Inflammatory macrophage treated with lipopolysaccharide for 1 hour (primary cell): ENCODE results near the gene SOX11.
"Not testable (repeated sequence)": the region's sequence is repeated elsewhere in the genome, so short reads cannot be mapped to it uniquely, and the experiment has no call there.

Experiments
- DNase-seq, 2 donors: peaks; one replicate each; pipeline ENCODE4 v3.0.0-alpha.2; 2020 to 2022

The SOX11 gene

GRCh38 chr2:5691985-5692529 is at the start of gene SOX11:
Gene SOX11, plus strand, starts transcription at chr2:5692384. Its CDS starts 338 bp downstream, at chr2:5692722.
- no peak for DNase-seq

DNA sequence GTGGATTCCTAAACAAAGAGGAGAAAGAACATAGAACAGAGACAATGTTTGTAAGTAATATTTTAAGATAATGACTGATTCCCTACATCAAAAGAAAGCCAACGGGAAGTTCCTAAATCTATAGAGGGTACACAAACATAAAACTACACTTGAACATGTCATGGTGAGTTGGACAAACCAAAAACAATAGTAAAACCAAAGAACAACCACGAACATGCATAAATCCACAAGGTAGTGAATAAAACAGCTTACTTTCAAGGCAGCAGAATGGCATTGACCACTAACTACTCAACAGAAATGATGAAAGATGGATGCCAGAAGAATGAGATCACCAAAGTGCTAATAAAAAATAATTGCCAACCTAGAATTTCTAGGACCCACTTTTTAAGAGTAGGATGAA is 39.5 kb upstream of the SOX11 start:
- DNase-seq, result not testable (repeated sequence)

DNA sequence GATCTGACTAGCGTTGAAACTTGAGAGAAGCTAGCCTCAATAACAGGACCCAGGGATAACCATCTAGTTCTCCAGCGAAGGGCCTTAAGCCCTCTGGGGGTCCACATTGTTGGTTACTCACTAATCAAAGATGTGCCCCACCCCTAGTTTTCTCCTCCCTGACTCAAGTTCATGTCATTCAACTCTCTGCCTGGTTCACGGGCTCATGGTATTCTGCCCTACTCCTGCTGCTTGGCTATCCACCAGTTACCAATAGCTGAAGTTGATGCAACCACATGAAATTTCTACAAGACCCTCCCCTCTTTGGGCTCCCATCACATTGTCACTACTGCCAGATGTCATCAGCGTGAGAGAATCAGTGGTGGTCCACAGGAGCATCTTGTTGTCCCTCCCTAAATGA is 38.4 kb upstream of the SOX11 start:
- not testable (repeated sequence) for DNase-seq

DNA sequence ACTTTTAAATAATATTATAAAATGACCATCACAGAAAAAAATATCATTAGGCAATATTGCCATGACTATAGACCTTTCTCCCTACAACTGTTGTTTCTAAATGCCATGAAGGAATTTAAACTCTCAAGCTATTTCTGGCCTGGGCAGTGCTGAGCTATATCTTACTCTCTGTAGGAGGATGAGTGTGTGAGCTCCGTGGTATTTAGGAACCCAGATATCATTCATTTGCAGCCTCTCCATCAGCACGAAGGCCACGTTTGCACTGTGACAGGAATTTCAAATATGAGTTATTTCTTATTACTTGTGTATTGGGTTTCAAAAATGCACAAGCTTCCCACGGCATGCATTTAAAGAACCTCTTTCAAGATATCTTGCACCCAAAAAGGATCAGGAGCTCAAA is 35.0 kb upstream of the SOX11 start:
- DNase-seq, result no peak

- no peak for DNase-seq
These were observed 31.6 kb upstream of the SOX11 start for GRCh38 chr2:5660591-5660990.

GRCh38 chr2:5661362-5661761 is 30.8 kb upstream of the SOX11 start:
- no peak for DNase-seq

GRCh38 chr2:5664278-5664681 is 27.9 kb upstream of the SOX11 start:
- DNase-seq, result no peak

DNA sequence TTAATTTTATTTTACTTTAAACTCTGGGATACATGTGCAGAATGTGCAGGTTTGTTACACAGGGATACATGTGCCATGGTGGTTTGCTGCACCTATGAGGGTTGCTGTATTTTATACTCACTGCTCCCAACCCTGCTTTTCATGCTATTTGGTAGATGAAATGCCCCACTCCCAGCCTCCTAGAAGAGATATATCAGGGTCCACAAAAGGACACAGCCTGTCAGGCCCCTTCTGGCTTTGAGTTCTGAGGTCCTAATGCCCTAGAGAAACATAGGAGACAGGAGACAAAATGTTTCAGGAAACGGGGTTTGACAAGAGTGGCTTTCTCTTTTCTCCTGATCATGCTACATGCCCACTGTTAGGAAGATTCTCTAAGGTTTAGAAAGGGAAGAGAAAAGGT is 27.1 kb upstream of the SOX11 start:
- no peak for DNase-seq

DNA sequence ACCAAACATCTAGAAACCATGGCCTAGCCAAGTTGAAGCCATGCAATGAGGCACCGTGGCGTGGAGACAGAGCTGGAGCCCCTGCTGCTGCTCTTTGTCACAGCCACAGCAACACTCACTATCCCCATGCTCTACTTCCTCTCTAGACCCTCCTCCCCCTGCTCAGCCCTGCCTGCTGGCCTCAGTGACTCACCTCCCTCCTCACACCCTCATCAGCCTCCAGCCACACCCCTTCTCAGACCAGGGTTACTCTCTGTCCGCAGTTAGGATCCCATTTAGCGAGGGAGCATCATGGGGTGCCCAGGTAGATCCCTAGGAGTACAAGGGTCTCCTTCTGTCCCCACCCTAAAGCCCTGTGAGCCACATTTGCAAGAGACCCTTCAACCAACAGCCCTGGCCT is 25.4 kb upstream of the SOX11 start:
- DNase-seq, result no peak

GRCh38 chr2:5667655-5668054 is 24.5 kb upstream of the SOX11 start:
- DNase-seq, result not testable (repeated sequence)

GRCh38 chr2:5668682-5669250 is 23.4 kb upstream of the SOX11 start:
- DNase-seq, result no peak

DNA sequence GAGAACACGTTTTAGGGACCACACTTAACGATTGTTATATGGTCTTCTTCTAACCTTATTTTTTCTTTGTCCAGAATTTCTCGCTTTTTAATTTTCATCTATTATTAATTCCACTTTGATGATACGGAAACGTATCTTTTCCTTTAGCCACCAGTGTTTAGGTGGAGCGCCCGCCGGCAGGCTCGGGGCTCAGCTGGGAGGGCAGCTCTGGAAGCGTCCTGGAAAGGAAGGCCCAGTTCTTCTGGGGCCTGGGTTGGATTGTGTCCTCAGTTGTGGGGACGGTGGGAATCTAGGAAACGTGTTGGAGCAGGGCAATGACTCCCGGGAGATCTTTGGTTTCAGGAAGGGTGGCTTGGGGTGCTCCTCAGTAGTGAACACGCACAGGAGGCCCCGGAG is 19.4 kb upstream of the SOX11 start:
- no peak for DNase-seq

- no peak for DNase-seq
These were observed 18.8 kb upstream of the SOX11 start for GRCh38 chr2:5673145-5674025.

- DNase-seq, result no peak
These were observed 18.2 kb upstream of the SOX11 start for GRCh38 chr2:5674026-5674340.

GRCh38 chr2:5677133-5677532 is 15.1 kb upstream of the SOX11 start:
- no peak for DNase-seq

GRCh38 chr2:5683471-5683870 is 8.7 kb upstream of the SOX11 start:
- DNase-seq, result no peak

DNA sequence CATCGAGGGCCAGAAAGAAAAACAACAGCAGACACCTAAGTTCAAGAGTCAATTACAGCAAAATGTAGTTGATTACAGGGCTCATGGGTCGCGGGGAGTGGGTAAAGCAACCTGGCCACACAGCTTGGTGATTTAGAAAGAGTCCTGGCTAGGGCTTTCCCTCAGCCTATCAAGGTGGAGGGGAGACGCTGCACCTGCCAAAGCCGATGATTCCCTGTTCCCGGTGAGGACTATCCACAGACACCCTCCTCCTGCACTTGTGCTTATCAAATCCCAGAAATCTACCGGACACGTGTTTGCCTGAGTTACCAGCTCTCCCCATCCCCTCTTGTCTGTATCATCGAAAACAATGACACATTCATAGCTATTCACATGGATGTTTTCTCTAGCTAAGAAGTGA is 7.0 kb upstream of the SOX11 start:
- DNase-seq, result no peak

DNA sequence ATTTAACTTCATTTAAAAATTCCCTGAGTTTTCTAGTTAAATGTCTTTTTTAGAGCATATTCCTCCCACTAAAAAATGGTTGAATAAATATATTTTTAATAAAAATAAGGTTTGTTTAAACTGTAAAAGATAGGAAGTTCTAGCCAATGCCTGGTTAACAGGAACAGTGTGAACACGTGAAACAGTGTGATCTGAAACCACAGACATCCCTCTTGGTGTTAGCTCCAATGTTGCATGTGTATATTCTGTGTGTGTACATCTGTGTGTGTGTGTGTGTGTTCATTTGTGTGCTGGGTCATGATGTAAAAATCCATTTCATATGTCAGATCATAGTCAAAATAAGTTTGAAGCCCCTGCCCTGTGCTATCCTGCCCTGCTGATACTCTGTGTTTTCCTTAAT is 6.1 kb upstream of the SOX11 start:
- no peak for DNase-seq

GRCh38 chr2:5686536-5686935 is 5.6 kb upstream of the SOX11 start:
- DNase-seq, result no peak

GRCh38 chr2:5689750-5690149 is 2.4 kb upstream of the SOX11 start:
- no peak for DNase-seq

DNA sequence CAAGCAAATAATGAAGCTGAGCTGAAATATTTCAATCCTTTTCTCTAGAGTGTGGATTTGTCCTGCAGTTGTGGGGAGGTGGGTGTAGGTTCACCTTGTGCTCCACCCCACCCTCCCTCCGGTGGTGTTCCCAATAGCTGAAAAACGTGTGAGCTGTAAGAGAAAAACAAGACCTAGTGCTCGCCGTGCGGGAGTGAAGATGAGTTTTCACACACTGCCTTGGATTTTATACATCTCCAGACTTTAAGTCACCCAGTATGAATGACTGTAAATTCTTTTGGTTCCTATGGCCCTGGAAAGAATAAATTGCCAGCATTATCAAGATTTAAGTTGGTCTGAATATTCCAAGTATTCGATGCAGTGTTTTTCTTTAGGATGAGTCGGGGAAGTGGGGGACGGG is 1.9 kb upstream of the SOX11 start:
- no peak for DNase-seq

GRCh38 chr2:5690718-5691220 is 1.4 kb upstream of the SOX11 start:
- no peak for DNase-seq

- no peak for DNase-seq
These were observed 781 bp upstream of the SOX11 start for GRCh38 chr2:5691221-5691984.
